ENCODE results near the gene PSME2.

Gene PSME2, protein sequence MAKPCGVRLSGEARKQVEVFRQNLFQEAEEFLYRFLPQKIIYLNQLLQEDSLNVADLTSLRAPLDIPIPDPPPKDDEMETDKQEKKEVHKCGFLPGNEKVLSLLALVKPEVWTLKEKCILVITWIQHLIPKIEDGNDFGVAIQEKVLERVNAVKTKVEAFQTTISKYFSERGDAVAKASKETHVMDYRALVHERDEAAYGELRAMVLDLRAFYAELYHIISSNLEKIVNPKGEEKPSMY

DNA sequence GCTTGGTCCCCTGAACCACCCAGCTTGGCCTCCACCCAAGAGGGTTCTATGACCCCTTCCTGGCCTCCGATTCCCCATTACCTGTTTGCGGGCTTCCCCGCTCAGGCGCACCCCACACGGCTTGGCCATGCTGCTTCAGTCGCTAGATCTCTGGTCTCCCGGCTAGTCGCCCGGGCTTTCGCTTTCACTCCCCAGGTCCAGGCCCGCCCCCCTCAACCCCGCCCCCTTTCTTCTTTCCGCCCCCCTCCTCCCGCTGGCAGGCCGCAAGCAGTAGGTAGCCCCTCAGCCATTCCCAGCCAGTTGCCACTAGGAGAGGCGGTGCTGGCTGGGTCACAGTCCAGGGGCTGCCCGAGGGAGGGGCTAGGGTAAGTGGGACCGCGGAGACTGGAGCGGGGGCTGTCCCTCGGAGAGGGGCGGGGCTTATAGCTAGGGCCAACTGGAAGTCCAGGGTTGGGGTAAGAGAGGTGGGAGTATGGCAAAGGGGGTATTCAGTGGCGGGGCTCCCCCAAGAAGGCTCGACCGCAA is at the start of gene PSME2:
TSS of gene PSME2 (minus strand) at position 158 of the 525 bp plus-strand sequence. CDS start at position 129, 29 bp downstream.
- peak; percentile 87 for DNase-seq (ENCODE audit: low spot score)

- DNase-seq (ENCODE audit: low spot score): peak; percentile 85
Observed at GRCh38 chr14:24195186-24196070, 49.0 kb upstream of the PSME2 start, which contains the start of gene TM9SF1. Gene TM9SF1, minus strand, starts transcription at chr14:24195441. Its CDS starts 422 bp downstream, at chr14:24195019.

DNA sequence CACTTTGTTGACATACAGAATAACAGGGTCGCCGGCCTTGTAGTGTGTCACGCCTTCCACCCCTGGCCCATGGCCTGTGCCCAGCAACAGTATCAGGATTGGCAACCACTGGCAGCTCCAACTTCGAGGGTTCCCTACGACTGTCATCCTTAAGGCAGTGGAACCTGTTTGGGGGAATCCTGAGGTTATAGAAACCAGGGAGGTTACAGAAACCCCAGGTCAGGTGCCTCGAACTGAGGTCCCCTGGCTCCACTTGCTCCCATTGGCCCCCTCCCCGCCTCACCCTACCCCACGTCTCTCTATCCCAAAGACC is 48.4 kb upstream of the PSME2 start:
- DNase-seq (ENCODE audit: low spot score): no peak

DNA sequence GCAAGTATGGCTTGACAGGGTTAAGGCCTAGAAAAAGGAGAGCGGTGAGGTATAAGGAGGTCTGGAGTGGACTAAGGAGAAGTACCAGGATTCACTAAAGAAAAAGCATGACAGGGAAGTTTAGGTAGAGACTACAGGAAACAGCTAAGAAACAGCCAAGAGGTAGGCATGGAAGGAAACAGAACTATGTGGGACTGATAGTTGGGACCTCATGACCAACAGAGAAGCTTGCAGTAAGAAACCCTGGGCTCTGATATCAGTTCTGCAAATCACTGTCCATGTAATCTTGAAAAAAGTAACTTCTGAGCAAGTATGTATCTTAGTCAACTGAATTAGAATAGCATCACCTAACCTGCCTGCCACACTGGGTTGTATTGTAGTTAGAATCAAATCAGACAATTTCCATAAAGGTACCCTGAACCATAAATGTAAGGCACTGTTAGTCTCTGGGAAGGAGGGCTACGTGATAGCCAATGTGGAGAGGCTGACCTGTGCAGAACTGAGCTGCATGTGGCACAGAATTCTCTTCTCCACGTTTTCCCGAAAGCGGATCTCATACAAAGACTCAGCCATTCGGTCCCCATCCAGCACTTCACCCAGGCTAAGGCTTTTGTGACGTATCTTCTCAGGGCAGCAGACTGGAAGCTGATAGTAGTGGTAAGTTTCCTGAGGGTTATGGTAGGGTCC is 47.9 kb upstream of the PSME2 start:
- no peak for DNase-seq (ENCODE audit: low spot score)

DNA sequence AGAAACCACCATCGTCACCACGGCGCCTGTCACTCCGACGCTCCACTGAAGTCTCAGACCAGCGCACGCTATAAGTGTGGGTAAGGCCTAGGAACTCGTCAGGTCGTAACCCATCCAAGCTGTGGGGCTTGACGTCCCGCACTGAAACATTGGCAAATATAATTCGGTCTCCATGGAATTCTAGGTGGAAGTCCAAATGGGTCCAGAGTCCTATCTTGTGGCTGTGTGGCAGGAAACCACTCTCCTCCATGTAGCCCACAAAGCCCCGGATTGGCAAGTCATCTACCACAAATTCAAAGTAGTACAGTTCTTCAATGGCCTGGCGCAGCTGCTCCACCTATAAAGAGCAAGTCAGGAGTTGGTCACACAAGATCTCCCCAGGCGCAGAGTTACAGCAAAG is 46.5 kb upstream of the PSME2 start:
- DNase-seq (ENCODE audit: low spot score): no peak

- no peak for DNase-seq (ENCODE audit: low spot score)
Observed at GRCh38 chr14:24190416-24190815, 44.0 kb upstream of the PSME2 start.

- no peak for DNase-seq (ENCODE audit: low spot score)
Observed at GRCh38 chr14:24189460-24189859, 43.0 kb upstream of the PSME2 start.

- no peak for DNase-seq (ENCODE audit: low spot score)
Observed at GRCh38 chr14:24189059-24189375, 42.6 kb upstream of the PSME2 start.

GRCh38 chr14:24188251-24189058 is 42.0 kb upstream of the PSME2 start, which contains the start of gene IPO4:
Gene IPO4, minus strand, starts transcription at chr14:24188816. Its CDS starts 29 bp downstream, at chr14:24188787.
- DNase-seq (ENCODE audit: low spot score): peak; percentile 97

DNA sequence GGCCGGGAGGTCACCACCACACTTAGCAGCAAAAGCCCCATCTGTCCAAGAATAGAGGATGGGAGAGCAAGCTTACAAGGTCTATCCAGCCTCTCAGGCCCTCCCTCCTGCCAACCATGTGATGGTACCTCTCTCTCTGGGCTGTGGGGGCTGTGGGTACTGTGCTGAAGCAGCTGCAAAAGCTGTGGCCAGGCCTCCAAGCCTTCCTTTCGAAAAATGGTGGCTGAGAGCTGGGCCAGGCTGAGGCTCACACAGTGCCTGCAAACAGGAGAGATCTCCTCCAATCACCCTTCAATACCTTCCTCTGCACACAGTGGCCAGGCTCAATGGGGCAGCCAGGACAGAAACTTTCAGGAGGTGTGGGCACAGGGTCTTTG is 41.1 kb upstream of the PSME2 start:
- no peak for DNase-seq (ENCODE audit: low spot score)

GRCh38 chr14:24186831-24187538 is 40.6 kb upstream of the PSME2 start:
- no peak for DNase-seq (ENCODE audit: low spot score)

GRCh38 chr14:24185741-24186140 is 39.3 kb upstream of the PSME2 start:
- DNase-seq (ENCODE audit: low spot score): no peak

- DNase-seq (ENCODE audit: low spot score): no peak
Observed at GRCh38 chr14:24185026-24185425, 38.6 kb upstream of the PSME2 start.

DNA sequence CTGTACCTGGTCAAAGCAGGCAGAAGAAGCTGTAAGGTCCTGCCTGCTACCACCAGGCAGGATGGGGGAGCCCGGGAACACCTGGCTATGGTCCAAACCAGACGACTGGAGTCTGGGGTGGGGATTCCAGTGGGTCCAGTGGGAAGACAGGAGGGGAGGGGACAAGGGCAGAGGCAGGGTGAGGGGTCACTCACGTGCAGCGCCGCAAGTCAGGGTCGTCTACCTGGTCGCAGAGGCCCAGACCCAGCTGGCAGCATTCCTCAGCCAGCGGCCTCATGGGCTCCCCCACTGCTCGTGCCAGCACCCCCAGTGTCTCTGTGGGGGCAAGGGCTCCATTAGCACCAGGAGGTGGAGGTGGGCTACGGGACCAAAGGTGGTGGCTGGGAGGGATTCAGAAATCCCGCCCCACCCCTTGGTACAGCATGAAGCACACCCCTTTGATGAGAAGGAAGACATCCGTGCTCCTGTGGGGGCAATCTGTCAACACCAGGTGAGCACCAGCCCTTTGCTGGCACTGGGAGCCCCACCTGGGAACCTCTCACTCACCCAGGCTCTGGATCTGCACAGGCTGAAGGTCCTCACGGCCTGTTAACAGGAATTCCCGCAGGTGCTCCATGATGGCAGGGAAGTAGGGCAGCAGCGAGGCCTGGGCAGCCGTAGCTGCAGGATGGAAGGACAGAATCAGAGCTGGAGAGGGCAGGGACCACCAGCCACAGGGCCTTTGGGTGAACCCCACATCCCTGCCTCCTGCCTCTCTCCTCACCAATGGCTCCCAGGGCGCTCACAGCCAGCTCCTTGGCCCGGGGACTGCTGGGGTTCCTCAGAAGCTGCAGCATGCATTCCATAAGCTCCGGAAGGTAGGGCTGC is 37.9 kb upstream of the PSME2 start:
- no peak for DNase-seq (ENCODE audit: low spot score)

- no peak for DNase-seq (ENCODE audit: low spot score)
Observed at GRCh38 chr14:24183014-24183481, 36.6 kb upstream of the PSME2 start.

DNA sequence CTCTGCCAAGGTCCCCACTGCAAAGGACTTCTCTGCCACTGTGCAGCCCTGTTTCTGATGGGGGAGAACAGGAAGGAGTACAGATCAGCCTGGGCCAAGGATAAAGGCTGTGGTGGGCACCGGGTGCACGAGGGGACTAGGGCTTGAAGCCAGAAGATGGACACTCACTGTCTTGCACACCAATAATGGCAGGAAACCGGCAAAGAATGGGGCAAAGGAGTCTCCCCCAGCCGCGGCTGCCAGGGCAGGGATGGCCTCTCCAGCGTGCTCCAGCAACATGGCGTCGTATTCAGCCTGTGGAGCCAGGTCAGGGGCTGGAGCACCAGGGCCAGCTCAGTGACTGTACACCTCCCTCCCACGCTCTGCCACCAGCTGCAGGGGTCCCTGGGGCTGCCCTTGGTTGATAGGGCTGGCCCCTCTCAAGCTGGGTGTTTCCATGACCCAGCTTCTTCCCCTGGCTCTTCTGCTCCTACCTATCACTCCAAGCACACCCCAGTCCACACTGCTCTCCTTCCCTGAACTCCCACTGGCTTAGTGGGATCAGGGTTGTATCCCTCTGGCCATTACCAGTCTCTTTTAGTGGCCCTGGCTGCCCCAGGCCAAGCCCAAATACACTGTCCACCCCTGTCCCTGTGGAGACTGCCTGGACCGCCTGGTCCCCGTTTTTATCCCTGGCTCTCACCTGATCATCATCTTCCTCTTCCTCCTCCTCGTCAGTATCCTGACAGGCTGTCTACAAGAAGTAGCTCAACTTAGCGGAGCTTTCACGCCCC is 35.9 kb upstream of the PSME2 start:
- no peak for DNase-seq (ENCODE audit: low spot score)

GRCh38 chr14:24181371-24182077 is 35.1 kb upstream of the PSME2 start:
- no peak for DNase-seq (ENCODE audit: low spot score)

GRCh38 chr14:24179961-24180796 is 33.8 kb upstream of the PSME2 start:
- no peak for DNase-seq (ENCODE audit: low spot score)
